Hematopoietic multipotent progenitor cell treated with erythropoietin and hydrocortisone succinate and interleukin-3 and kit ligand, for 17 days (in vitro differentiated cells): ENCODE data around the gene CDV3.
A peak's percentile ranks its signal among the peaks of the same experiment; 100 is the strongest.

Experiments used
- DNase-seq: peaks from one replicate; pipeline ENCODE4 v3.0.0-alpha.2; 2015; ENCODE audit warnings: low spot score

Gene CDV3

DNA sequence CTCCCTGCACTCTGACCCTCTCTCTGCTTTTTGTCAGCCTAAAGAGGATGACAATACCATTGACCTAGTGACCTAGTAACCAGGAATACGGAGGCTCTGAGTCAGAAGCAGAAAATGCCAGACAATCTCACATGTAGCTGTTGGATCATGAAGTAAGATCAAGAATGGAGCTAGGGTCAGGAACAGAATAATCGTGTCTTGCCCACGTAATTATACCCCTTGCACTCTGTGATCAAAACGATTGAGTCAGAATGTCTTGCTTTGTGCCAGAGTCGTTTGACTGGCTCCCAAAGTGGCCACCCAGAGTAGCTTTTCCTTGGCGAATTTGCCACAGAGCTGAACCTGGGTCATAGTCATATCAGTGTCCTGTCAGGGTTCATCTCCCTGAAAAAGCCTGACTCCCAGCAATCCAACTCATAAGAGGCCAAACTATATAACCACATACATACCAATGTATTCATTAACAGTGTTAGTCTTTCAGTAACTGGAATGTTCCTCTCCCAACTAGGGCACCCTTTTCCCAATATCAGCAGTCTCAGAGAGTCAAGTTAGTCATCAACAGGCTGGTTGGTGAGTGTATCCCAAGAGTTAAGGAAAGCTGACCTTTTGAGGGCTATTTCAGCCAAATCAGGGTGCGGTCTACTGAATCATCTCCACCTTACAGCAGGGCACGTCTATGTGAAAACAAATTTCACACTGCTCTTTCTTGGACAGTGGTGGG, 5.0 kb upstream of the CDV3 start:
- no peak for DNase-seq

GRCh38 chr3:133570139-133570936, 3.1 kb upstream of the CDV3 start:
- no peak for DNase-seq

- DNase-seq, result no peak
These were observed 2.6 kb upstream of the CDV3 start for GRCh38 chr3:133570937-133571320.

- no peak for DNase-seq
These were observed 1.1 kb upstream of the CDV3 start for GRCh38 chr3:133572158-133573053.

GRCh38 chr3:133573054-133573628, 345 bp upstream of the CDV3 start:
- DNase-seq, result peak; percentile 100

GRCh38 chr3:133574260-133574881, 885 bp downstream of the CDV3 start:
- DNase-seq, result peak; percentile 92

DNA sequence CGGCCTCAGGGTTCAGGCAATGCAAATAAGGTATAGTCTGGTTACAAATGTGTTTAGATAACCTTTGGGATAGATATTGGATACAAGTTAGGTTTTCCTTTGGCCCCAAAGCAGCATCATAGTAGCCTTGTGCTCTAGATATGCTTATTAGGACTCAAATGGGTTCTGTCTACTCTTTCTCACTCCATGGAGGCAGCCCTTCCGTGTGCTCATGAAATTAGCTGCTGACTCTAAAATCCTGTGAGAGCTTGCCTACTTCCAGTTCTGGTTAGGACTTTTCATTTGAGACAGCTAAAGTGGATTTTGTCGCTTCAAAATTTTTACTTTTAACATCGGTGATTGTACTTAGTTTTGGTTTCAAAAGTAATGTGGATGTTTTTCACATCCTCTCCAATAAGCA, 1.6 kb downstream of the CDV3 start:
- peak; percentile 62 for DNase-seq

DNA sequence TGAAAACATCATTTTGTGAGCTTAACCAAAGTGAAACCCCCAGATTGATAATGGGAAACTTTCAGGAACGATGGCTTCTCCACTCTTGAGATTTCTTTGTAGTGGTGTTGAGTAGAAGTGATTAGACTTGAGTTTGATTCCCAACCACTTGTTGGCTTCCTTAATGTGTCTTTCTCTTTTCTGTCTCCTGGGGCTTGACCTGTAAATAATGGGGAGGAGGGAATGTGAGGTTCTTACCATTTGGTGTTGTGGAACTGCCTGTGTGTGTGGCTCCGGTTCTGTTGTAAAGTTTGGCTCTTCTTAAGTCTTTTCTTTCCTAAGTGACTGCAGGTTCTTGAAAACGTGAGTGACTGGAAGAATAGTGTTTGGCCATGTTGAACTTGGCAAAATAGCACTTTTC, 2.7 kb downstream of the CDV3 start:
- DNase-seq, result peak; percentile 24

GRCh38 chr3:133578548-133579191, 5.2 kb downstream of the CDV3 start:
- DNase-seq, result peak; percentile 40

DNA sequence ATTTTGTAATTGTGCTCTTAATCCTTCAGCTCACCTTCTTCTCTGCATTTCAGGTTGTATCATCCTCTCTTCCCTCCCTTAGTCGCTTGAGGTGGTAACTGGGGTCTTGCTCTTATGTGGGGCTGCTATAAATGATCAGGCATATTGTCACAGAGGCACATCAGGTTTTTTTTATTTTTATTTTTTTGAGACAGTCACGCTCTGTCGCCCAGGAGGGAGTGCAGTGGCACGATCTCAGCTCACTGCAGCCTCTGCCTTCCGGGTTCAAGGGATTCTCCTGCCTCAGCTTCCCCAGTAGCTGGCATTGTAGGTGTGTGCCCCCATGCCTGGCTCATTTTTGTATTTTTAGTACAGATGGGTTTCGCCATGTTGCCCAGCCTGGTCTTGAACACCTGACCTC, 9.9 kb downstream of the CDV3 start:
- no peak for DNase-seq

DNA sequence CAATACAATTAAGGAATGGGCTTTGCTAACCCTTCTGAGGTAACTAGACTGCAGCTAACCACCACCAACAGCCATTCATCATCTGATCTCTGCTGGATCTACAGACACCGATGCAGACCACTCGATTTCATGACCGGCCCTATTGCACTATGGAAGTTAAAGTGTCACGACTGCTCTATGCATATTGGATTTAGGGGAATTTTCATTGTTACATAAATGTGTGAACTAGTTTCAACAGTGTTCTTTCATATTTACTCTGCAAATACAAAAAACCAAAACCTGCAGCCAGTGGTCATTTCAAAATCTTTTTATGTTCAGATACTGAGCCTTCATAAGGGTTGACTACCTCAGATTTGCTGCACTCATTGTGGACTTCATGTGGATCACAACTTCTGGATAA, 14.5 kb downstream of the CDV3 start:
- DNase-seq, result no peak

DNA sequence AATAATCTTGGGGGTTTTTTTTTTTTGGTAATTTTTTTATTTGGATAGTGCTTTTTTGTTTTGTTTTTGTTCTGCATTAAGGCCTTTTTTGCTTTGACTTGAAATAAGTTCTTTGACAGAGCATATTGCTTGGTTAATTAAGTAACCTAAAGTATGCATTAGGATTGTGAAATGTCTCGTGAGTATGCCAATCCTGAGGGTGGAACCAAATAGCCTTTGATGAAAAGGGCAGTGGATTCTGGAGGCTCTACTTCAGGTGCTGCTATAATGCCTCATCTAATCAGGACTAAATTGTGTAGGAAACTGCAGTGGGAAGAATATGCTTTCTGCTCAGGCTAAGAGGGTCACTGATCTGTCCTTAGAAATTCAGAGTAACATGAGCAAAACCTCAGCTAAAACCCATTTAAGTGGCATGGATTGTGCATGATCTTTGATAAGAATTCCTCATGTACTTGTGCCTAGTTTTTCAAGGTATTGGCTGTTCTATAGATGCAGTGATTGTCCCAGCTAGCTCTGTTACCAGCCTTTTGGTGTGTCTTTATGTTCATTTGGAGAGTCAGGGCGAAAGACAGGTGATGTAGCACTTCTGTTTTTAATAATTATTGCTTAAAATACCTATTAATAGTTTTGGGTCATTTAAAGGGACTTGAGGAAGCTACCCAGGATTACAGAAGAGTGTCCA, 15.4 kb downstream of the CDV3 start:
- no peak for DNase-seq

- no peak for DNase-seq
These were observed 16.0 kb downstream of the CDV3 start for GRCh38 chr3:133589503-133589902.

DNA sequence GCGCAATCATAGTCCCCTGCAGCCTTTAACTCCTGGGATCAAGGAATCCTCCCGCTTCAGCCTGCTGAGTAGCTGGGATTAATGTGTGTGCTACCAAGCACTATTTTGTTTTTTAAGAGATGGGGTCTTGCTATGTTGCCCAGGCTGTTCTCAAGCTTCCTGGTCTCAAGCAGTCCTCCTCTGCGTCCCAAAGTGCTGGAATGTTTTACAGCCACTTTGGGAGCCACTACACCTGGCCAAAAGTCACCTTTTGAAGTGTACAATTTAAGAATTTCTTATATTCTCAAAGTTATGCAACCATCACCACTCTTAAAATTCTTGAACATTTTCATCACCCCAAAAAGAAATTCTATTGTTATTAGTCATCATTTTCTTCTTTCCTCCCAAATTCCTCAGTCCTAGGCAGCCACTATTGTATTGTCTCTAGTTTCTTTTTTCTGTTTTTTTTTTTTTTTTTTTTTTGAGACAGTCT, 17.8 kb downstream of the CDV3 start:
- no peak for DNase-seq

GRCh38 chr3:133592843-133593242, 19.4 kb downstream of the CDV3 start:
- DNase-seq, result no peak

DNA sequence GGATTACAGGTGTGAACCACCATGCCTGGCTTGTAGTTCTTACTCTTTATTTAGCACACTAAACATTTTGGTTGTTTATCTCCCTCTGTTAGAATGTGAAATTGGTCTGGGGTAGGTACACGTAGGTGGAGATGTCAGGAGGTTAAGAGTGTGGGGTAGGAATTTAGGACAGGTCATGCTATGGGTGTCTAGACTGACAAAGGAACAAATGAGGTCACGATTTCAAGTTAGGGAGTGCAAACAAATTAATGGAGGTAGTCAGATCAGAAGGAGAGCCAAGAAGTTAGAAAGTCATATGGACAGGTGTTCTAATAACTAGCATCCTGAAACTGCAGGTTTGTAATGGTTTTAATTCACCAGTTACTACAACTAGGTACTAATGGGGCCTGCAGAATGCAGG, 19.8 kb downstream of the CDV3 start:
- no peak for DNase-seq

- no peak for DNase-seq
These were observed 21.9 kb downstream of the CDV3 start for GRCh38 chr3:133595341-133595740.

DNA sequence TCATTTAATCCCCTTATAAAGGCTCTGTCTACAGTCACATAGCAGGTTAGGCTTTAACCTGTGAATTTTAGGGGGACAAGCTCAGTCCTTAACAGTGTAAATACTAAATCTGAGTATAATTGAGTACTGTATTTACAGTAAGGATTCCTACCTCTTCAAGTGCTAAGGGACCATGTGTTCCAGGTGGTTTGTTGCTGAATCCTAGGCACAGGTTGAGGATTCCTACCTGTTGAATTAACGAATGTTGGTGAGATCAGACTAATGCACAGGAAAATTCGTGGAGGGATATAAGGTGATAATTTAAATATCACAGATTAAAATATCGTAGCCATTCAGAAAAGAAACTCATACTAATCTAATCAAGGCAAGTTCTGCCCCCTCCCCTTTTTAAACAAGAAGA, 24.9 kb downstream of the CDV3 start:
- DNase-seq, result no peak

GRCh38 chr3:133599280-133599679, 25.8 kb downstream of the CDV3 start:
- DNase-seq, result no peak

DNA sequence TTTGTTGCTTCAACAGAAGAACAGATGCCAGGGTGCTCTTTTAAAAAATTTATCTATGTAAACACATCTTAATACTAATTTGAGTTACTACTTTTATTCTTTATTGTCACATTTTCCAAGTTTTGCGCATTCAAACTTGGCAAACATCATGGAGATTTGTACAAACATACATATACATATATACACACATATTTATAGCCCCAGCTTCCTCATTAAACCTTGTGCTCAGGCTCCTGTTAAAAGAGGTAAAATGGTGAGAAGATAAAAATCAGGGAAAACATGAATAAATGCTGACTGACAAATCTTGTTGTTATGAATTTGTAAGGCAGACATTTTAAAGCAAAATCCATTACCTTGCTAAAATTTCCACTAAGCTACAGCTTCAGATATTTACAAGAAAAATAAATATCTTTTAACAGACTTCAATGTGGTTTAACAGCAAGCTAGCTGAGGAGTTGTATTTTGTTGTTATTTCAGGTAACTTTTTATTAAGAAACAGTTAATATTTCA, 27.1 kb downstream of the CDV3 start:
- DNase-seq, result no peak
